K562 (cell line): ENCODE measurements around the gene ANKS1B. TPM values are rescaled to one million over a fixed set of nuclear protein-coding genes. Genes with fewer than 3 reads are reported as not detected.

Experiments used
- ATAC-seq: fragments of 200-7000 bp; cut with Tn5 transposase; 3 replicates; pipeline ENCODE4 v1.9.1; 2020; ENCODE audit warnings: moderate library complexity
- BruUV-seq: library from RNA; stranded (reverse); fragments of 400-500 nt; replicated peaks from 2 replicates; lab custom pipeline; 2021; lab: Mats Ljungman, UMichigan
- CTCF ChIA-PET: fragments of 300-600 bp; formaldehyde crosslinking; extraction: SDS; loops from one replicate; lab custom pipeline; 2021; ENCODE audit warnings: low intra/inter-chr PET ratio; lab: Yijun Ruan, JAX
- POLR2A ChIA-PET: fragments of 300-600, 350-650 bp; sonication (Branson Sonifier 250); formaldehyde crosslinking; extraction: SDS; loops from one replicate; lab custom pipeline; 2021; ENCODE audit warnings: antibody characterized with exemption, inconsistent platforms; lab: Yijun Ruan, JAX
- DNase-seq, 4 experiments: peaks; one replicate each; pipeline versions ENCODE4 v3.0.0 to v3.0.0-alpha.2; 2011 to 2018; ENCODE audit warnings: low spot score in 3 of 4, mixed read lengths in 3 of 4; ENCODE audit errors: extremely low read depth in 1 of 4
- FAIRE-seq: peaks from 2 replicates; lab custom pipeline; 2011; peaks lifted over from hg19 to GRCh38; lab: Jason Lieb, UNC
- H2AFZ ChIP-seq: 2 replicates; pipeline ENCODE4 v1.6.0; 2011; ENCODE audit warnings: low read depth, low read length, control low read depth, inconsistent platforms
- H3K27ac ChIP-seq: fragments of 200-600 bp; 3 replicates; pipeline ENCODE4 v1.8.0; 2011; ENCODE audit warnings: low read depth, mild to moderate bottlenecking, control low read depth, inconsistent platforms, low read length, moderate library complexity, mixed read lengths; ENCODE audit errors: extremely low read depth
- H3K27me3 ChIP-seq, 2 experiments: fragments of 300-600 bp in 1 of 2; 2 replicates in 1 of 2; 3 replicates in 1 of 2; pipeline versions ENCODE4 v1.6.0 to v1.8.0; 2011; ENCODE audit warnings: inconsistent platforms in 2 of 2, low read length in 2 of 2, mild to moderate bottlenecking in 1 of 2, mixed read lengths in 1 of 2, moderate library complexity in 1 of 2; ENCODE audit not compliant: control insufficient read depth in 2 of 2, insufficient read depth in 2 of 2
- H3K36me3 ChIP-seq: fragments of 300-600 bp; 3 replicates; pipeline ENCODE4 v1.8.0; 2011; ENCODE audit warnings: mild to moderate bottlenecking, low read length, inconsistent platforms; ENCODE audit not compliant: control insufficient read depth, insufficient read depth
- H3K4me1 ChIP-seq, 2 experiments: fragments of 200-600 bp in 1 of 2; replicated peaks in 1 of 2; 2 replicates in 1 of 2; 3 replicates in 1 of 2; pipeline versions ENCODE4 v1.5.1 to v1.8.0; 2011; ENCODE audit warnings: inconsistent platforms in 2 of 2, low read length in 2 of 2, mild to moderate bottlenecking in 1 of 2, mixed read lengths in 1 of 2, moderate library complexity in 1 of 2; ENCODE audit not compliant: control insufficient read depth in 2 of 2, insufficient read depth in 2 of 2
- H3K4me2 ChIP-seq: 2 replicates; pipeline ENCODE4 v1.6.1; 2011; ENCODE audit warnings: low read length, control low read depth, inconsistent platforms, mixed read lengths; ENCODE audit not compliant: insufficient read depth
- H3K4me3 ChIP-seq: fragments of 200-600 bp; sonication (generic), shearing (Covaris generic); 2 replicates; pipeline ENCODE4 v1.5.1; 2016; ENCODE audit warnings: control low read depth, inconsistent platforms
- H3K79me2 ChIP-seq: fragments of 200-600 bp; 3 replicates; pipeline ENCODE4 v1.8.0; 2011; ENCODE audit warnings: low read length, inconsistent platforms; ENCODE audit not compliant: control insufficient read depth, insufficient read depth
- H3K9ac ChIP-seq, 2 experiments: 2 replicates each; pipeline versions ENCODE4 v1.6.0 to v1.6.1; 2011; ENCODE audit warnings: low read depth in 2 of 2, low read length in 2 of 2, control low read depth in 1 of 2, inconsistent platforms in 1 of 2, mild to moderate bottlenecking in 1 of 2, mixed read lengths in 1 of 2; ENCODE audit not compliant: insufficient read depth in 1 of 2
- H3K9me1 ChIP-seq: one replicate; pipeline ENCODE4 v1.6.0; 2011; ENCODE audit warnings: inconsistent platforms, mild to moderate bottlenecking, low read length, moderate library complexity; ENCODE audit not compliant: control insufficient read depth, insufficient read depth
- H3K9me3 ChIP-seq: replicated peaks from 2 replicates; pipeline ENCODE4 v1.5.1; 2011; ENCODE audit warnings: low read depth, low read length, inconsistent platforms; ENCODE audit not compliant: control insufficient read depth, insufficient read depth
- H4K20me1 ChIP-seq: replicated peaks from 2 replicates; pipeline ENCODE4 v1.6.1; 2011; ENCODE audit warnings: low read length, inconsistent platforms, mixed read lengths; ENCODE audit not compliant: control insufficient read depth, insufficient read depth
- IRF1 ChIP-seq: sonication (generic); formaldehyde crosslinking; IDR thresholded peaks from 2 replicates; pipeline ENCODE4 v1.8.0; 2022; ENCODE audit warnings: missing genetic modification reagents, mild to moderate bottlenecking, borderline replicate concordance
- PRPF4 ChIP-seq: fragments of 200-400 bp; formaldehyde crosslinking; IDR thresholded peaks from one replicate; pipeline ENCODE4 v1.6.1; 2017; ENCODE audit warnings: low read length, low read depth, mild to moderate bottlenecking; ENCODE audit not compliant: insufficient read depth, poor library complexity, severe bottlenecking
- ZNF436 ChIP-seq: fragments of 250-450, 450-650 bp; sonication (Bioruptor Pico); formaldehyde crosslinking; IDR thresholded peaks from 2 replicates; pipeline ENCODE4 v1.7.0; 2020; ENCODE audit warnings: mild to moderate bottlenecking
- WGBS: fragments of 100-300 bp; shearing (Covaris generic); methylation state at CpG from one replicate; pipeline ENCODE4 v1.1.6; 2016; ENCODE audit warnings: low coverage, mixed read lengths; ENCODE audit not compliant: insufficient coverage; ENCODE audit errors: missing lambda C conversion rate; 5-methylcytosine and 5-hydroxymethylcytosine counted together
- in situ Hi-C: fragments of 300-500 bp; cut with MboI; formaldehyde crosslinking; loops from 4 replicates; pipeline ENCODE4 v1.15.0; 2018; ENCODE audit warnings: inconsistent platforms, mixed read lengths
- intact Hi-C: fragments of 100-400 bp; cut with micrococcal nuclease; formaldehyde crosslinking; loops from 2 replicates; pipeline ENCODE4 v1.14.2; 2022
- polyA plus RNA-seq, 8 experiments: library from polyadenylated mRNA; depleted of rRNA in 4 of 8; stranded (reverse) in 5 of 8; unstranded in 3 of 8; fragments of >200 nt; fragmentation: Nextera tagmentation in 2 of 8; fragmentation: Illumina TruSeq in 1 of 8; extraction: Ambion mirVana in 2 of 8; extraction: Trizol in 1 of 8; gene quantifications; 2 replicates each; pipeline versions ENCODE4 v1.2.1 to v1.2.3, GENCODE V29; 2011 to 2014; ENCODE audit warnings: inconsistent platforms in 1 of 8, missing spikeins in 1 of 8
- total RNA-seq, 7 experiments: library from RNA; depleted of rRNA in 6 of 7; stranded (reverse); fragments of >200 nt in 6 of 7; fragmentation: Illumina TruSeq in 2 of 7; extraction: Trizol in 2 of 7; gene quantifications; 2 replicates each; pipeline versions ENCODE4 v1.2.1 to v1.2.3, GENCODE V29; 2011 to 2021; ENCODE audit warnings: low replicate concordance in 1 of 7
- TF ChIP-seq, protein P1 (sequence below): fragments of 250-450 bp; sonication (Bioruptor Pico); IDR thresholded peaks from 2 replicates; pipeline ENCODE4 v1.8.0; 2022; ENCODE audit warnings: moderate library complexity, mild to moderate bottlenecking, inconsistent platforms
- TF ChIP-seq, protein P2 (sequence below): sonication (generic); formaldehyde crosslinking; IDR thresholded peaks from 2 replicates; pipeline ENCODE4 v1.8.1; 2023; ENCODE audit warnings: mild to moderate bottlenecking, missing genetic modification reagents

The ANKS1B gene
- total and polyA plus RNA-seq, 9 of the 15 experiments (the other 6 are each of a cell fraction or from before 2014, with no cell fraction given): 0.04 to 0.47 (median 0.28) TPM; not detected in 4

DNA sequence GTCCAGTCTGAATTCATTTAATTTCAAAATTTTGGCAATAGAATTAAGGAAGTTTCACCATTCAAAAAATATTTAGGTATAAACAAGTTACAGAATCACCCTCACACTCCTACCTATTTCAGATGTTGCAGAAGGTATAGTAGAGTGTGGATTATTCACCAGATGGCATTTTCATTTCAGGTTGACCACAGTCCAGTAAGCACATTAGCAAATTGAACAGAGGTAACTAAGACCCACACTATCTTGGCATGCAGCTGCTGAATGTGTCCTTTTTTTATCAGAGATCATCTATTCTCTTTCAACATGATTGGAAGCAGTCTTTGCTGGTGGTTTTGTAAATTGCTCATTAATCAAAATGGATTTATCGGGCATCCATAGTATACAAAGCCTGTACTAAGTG lies 488.9 kb downstream of the ANKS1B start:
- no peak for FAIRE-seq
- BruUV-seq: no TSS peak

More for the DNA sequence above, 488.9 kb downstream of the ANKS1B start:
- in situ Hi-C loops: no loop called here
- no peak overlapping the region for H3K4me3 ChIP-seq
- TF ChIP-seq, protein P1, sequence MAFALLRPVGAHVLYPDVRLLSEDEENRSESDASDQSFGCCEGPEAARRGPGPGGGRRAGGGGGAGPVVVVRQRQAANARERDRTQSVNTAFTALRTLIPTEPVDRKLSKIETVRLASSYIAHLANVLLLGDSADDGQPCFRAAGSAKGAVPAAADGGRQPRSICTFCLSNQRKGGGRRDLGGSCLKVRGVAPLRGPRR (CRISPR knock-in tag): no peak
- no peak for TF ChIP-seq ZNF436
- TF ChIP-seq IRF1 (CRISPR knock-in tag): no peak
- no peak for TF ChIP-seq PRPF4
- TF ChIP-seq, protein P2, sequence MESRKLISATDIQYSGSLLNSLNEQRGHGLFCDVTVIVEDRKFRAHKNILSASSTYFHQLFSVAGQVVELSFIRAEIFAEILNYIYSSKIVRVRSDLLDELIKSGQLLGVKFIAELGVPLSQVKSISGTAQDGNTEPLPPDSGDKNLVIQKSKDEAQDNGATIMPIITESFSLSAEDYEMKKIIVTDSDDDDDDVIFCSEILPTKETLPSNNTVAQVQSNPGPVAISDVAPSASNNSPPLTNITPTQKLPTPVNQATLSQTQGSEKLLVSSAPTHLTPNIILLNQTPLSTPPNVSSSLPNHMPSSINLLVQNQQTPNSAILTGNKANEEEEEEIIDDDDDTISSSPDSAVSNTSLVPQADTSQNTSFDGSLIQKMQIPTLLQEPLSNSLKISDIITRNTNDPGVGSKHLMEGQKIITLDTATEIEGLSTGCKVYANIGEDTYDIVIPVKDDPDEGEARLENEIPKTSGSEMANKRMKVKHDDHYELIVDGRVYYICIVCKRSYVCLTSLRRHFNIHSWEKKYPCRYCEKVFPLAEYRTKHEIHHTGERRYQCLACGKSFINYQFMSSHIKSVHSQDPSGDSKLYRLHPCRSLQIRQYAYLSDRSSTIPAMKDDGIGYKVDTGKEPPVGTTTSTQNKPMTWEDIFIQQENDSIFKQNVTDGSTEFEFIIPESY (CRISPR knock-in tag): no peak
- WGBS: 0% methylated on average over 1 of the region's 1 CpG
- no peak for ATAC-seq
- no peaks in the 10 kb centered on the region for H3K4me1 ChIP-seq
- H3K4me2 ChIP-seq: no peak overlapping the region
- no peaks in the 10 kb centered on the region for H3K79me2 ChIP-seq
- no peaks in the 10 kb centered on the region for H3K9me3 ChIP-seq
- H3K27ac ChIP-seq: no peak overlapping the region
- no peak overlapping the region for H2AFZ ChIP-seq
- H4K20me1 ChIP-seq: no peaks in the 10 kb centered on the region
- no peaks in the 10 kb centered on the region for H3K36me3 ChIP-seq
- H3K27me3 ChIP-seq: no peaks in the 10 kb centered on the region
- DNase-seq: no peak
- ChIA-PET POLR2A (no interaction called here), CTCF (no interaction called here)
- no peaks in the 10 kb centered on the region for H3K9me1 ChIP-seq
- H3K9ac ChIP-seq: no peak overlapping the region
- intact Hi-C loops: no loop called here
